ENCODE data around the gene CRB3.
"Not testable (repeated sequence)": the region's sequence is repeated elsewhere in the genome, so short reads cannot be mapped to it uniquely, and the experiment has no call there.

The CRB3 gene

GRCh38 chr19:6491802-6492592, 27.9 kb downstream of the CRB3 start:
- DNase-seq (ENCODE audit: low spot score), result no peak

- DNase-seq (ENCODE audit: low spot score), result no peak
Observed at GRCh38 chr19:6494438-6495036, 30.5 kb downstream of the CRB3 start.

DNA sequence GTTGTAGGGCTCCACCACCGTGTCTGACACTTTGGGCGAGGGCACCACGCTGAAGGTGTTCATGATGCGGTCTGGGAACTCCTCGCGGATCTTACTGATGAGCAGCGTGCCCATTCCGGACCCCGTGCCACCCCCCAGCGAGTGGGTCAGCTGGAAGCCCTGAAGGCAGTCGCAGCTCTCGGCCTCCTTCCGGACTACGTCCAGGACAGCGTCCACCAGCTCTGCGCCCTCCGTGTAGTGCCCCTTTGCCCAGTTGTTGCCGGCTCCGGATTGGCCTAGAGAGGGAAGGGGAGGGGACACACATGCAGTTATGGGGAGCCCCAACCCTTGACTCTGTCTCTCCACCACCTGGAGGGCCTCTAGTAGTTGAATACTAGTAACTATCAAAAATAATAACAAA, 31.9 kb downstream of the CRB3 start:
- DNase-seq (ENCODE audit: low spot score), result no peak

GRCh38 chr19:6498294-6499036, 34.4 kb downstream of the CRB3 start:
- no peak for DNase-seq (ENCODE audit: low spot score)

GRCh38 chr19:6499052-6499790, 35.1 kb downstream of the CRB3 start:
- DNase-seq (ENCODE audit: low spot score), result no peak

GRCh38 chr19:6500837-6501739, 37.0 kb downstream of the CRB3 start:
- no peak for DNase-seq (ENCODE audit: low spot score)

DNA sequence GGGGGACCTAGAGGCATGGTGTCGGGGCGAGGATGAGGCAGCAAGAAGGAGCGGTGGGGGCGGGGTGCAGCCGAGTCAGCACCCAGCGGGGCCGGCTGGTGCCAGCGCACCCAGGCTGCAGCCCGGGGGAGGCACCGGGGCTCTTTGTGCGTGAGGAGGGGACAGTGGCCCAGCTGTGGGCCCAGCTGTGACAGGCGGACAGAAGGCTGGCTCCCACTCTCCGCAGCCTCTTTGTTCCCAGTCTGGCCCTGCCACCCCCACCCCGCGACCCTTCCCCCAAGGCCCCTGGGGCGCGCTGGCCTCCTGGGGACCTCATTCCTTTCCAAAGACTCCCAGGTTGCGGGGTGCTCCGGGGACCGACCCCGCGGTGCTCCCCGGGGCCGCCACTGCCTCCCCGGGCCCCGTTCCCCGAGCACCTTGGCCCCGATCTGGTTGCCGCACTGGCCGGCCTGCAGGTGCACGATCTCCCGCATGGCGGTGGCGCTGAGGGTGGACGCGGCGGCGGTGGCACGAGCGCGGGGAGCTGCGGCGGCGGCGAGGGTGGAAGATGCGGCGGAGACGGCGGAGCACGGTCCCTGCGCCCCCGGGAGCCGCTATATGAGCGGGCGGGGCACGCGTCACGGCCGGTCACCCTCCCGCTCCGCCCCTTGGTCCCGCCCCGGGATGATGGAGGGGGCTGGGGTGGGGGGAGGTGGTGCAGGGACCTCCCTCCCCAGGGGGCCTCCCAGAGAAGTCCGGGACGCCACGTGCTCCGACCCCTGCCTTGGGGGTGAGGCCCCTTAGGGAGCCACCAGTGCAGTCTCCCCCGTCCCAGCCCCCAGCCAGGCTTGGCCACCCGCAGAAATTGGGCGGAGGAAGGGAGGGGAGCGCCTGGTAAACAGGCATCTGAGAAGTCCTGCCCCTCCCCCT, 37.9 kb downstream of the CRB3 start, which contains the start of gene TUBB4A:
Gene TUBB4A, minus strand, starts transcription at position 570 of the 909 bp plus-strand sequence. Its CDS starts 97 bp downstream, at position 473.
- DNase-seq (ENCODE audit: low spot score), result no peak

DNA sequence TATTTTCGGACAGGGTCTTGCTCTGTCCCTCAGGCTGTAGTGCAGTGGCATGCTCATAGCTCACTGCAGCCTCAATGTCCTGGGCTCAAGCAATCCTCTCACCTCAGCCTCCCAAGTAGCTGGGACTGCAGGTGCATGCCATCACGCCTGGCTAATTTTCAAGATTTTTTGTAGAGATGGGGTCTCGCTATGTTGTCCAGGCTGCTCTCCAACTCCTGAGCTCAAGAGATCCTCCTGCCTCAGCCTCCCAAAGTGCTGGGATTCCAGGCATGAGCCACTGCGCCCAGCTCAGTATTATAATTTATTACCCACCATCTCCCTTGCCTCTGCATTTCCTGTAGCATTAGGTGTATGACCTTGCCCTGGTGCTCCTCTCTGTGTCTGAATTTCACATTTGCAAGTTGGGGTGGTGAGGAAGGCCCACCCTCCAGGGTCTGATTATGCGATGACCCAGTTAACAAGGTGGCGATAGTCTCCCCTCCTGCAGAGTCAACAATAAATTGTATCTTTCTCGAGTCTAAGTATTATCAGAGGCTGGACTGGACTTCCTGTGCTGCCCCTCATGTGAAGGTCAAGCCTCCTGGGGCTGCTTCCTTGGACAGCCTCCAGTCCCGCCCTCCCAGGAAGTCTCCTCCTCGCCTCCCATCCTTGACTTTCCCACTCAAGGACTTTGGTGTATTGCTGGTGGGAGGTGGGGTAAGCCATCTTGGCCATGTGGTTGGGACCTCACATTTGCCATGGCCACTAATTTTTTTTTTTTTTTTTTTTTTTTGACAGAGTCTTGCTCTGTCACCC, 39.5 kb downstream of the CRB3 start:
- no peak for DNase-seq (ENCODE audit: low spot score)

DNA sequence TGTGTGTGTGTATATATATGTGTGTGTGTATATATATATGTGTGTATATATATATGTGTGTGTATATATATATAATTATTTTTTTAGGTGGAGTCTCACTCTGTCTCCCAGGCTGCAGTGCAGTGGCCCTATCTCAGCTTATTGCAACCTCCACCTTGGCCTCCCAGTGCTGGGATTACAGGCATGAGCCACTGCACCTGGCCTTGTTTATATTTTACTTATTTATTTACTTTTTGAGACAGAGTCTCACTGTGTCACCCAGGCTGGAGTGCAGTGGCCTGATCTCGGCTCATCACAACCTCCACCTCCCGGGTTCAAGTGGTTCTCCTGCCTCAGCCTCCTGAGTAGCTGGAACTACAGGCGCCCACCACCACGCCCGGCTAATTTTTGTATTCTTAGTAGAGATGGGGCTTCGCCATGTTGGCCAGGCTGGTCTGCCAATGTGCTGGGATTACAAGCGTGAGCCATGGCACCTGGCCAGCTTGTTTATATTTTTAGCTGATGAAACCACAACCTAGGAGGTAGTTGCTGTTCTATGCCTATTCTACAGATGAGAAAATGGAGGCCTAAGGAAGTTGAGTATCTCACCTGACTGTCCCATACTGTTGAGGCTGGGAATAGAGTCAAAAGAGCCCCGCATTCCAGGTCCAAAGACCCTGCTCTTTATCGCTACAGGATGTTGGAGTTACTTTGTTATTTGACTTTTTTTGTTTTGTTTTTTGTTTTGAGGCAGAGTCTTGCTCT, 44.1 kb downstream of the CRB3 start:
- DNase-seq (ENCODE audit: low spot score), result not testable (repeated sequence)

GRCh38 chr19:6509118-6509971, 45.3 kb downstream of the CRB3 start:
- DNase-seq (ENCODE audit: low spot score), result no peak

DNA sequence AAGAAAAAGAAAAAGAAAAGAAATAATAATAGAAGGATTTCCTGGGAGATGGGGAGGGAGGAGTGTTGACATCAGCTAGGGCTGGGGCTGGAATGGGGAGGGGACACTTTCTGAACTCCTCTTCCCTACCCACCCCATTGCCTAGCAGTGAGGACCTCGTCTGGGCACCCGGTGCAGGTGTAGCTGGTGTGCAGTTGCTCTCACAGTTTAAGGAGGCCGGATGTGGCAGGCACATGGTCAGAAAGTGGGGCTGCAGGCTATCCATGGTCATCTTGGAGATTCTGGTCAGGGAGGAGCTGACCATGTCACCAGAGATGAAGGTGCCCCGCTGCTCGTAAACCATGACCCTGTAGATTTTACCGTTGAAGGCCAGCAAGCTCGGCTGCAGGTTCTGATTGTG, 46.5 kb downstream of the CRB3 start:
- DNase-seq (ENCODE audit: low spot score), result no peak

GRCh38 chr19:6514089-6514488, 50.0 kb downstream of the CRB3 start:
- DNase-seq (ENCODE audit: low spot score), result no peak

- no peak for DNase-seq (ENCODE audit: low spot score)
Observed at GRCh38 chr19:6514926-6515544, 51.0 kb downstream of the CRB3 start.

- peak; percentile 95 for DNase-seq (ENCODE audit: low spot score)
Observed at GRCh38 chr19:6516018-6516658, 52.1 kb downstream of the CRB3 start.

Measured in AG08396 (cell line).